ENCODE results near the gene GRM1. TPM values are rescaled to one million over a fixed set of nuclear protein-coding genes. Genes with fewer than 3 reads are reported as not detected.

GRM1 gene
- total and polyA plus RNA-seq, 2 of the 4 experiments (the other 2 are of a cell fraction), result not detected

DNA sequence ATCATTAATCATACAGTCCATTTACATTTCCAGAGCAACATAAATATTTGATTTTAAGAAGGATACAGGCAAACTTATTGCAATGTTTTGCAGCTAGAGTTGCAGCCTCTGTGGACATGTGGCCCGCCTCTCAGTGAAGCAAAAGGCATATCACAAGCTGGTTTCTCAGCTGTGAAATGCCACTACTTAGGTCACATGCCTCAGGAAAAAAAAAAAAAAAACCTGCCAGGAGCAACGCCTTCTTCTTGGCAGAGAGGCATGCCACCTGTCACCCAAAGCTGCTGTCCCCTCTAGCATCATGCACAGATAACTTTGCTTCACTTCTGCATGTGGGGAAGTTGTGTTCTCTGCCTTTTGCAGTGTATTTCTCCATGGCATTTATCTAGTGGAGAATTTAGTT, 18.5 kb downstream of the GRM1 start:
- no TSS peak for BruUV-seq (replicated peaks)
- Histone ChIP-seq H3K27ac (ENCODE audit: insufficient read depth, low read length) (no peak overlapping the region), H3K4me3 (ENCODE audit: insufficient read depth, low read depth, low read length) (no peak overlapping the region), H3K4ac (ENCODE audit: low read depth, low read length) (no peak overlapping the region), H3K4me1 (ENCODE audit: control insufficient read depth, insufficient read depth, low read length) (no peaks in the 10 kb centered on the region), H3K9me1 (ENCODE audit: insufficient read depth, low read length) (no peaks in the 10 kb centered on the region), H4K8ac (ENCODE audit: low read depth in 2 of 2, low read length in 2 of 2) (no peak overlapping the region), H4K5ac (ENCODE audit: low read depth, low read length) (no peak overlapping the region), H3K79me1 (ENCODE audit: low read depth in 1 of 2, low read length in 2 of 2) (no peaks in the 10 kb centered on the region), H2AFZ (replicated peaks; ENCODE audit: low read length, poor library complexity) (no peak overlapping the region), H2AK5ac (ENCODE audit: low read depth, low read length) (no peak overlapping the region), H2BK5ac (ENCODE audit: low read depth, low read length, poor library complexity, severe bottlenecking) (no peak overlapping the region), H3K23ac (ENCODE audit: low read depth, low read length) (no peak overlapping the region), H3K18ac (ENCODE audit: low read depth, low read length) (no peak overlapping the region), H3K56ac (ENCODE audit: extremely low read depth, insufficient read depth, low read length) (no peak overlapping the region), H2AK9ac (replicated peaks; ENCODE audit: low read depth, low read length, poor library complexity) (no peak overlapping the region), H2BK120ac (ENCODE audit: low read depth, low read length) (no peak overlapping the region), H3K27me3 (ENCODE audit: control insufficient read depth, insufficient read depth, low read length) (no peaks in the 10 kb centered on the region), H3K9me3 (ENCODE audit: control insufficient read depth, insufficient read depth, low read length) (no peaks in the 10 kb centered on the region), H3K4me2 (ENCODE audit: low read depth, low read length) (no peak overlapping the region), H3K36me3 (ENCODE audit: control insufficient read depth, insufficient read depth, low read length) (no peaks in the 10 kb centered on the region), H3K9ac (ENCODE audit: low read depth, low read length) (no peak overlapping the region), H4K20me1 (ENCODE audit: insufficient read depth, low read length) (no peaks in the 10 kb centered on the region), H2BK15ac (ENCODE audit: low read depth, low read length) (no peak overlapping the region), H4K91ac (ENCODE audit: insufficient read depth, low read depth, low read length) (no peak overlapping the region), H2BK20ac (ENCODE audit: low read depth, low read length) (no peak overlapping the region), H3K14ac (replicated peaks; ENCODE audit: low read depth, low read length) (no peak overlapping the region)
- dilution Hi-C loops (cut with HindIII; ENCODE audit: low sequenced_read_pairs, unreplicated experiment) (no loop called here), intact Hi-C loops (cut with micrococcal nuclease) (no loop called here), in situ Hi-C loops (cut with MboI; ENCODE audit: low sequenced_read_pairs) (no loop called here)
- DNase-seq (no peak), ATAC-seq (ENCODE audit: low read depth) (no peak)
- CTCF ChIA-PET, result no interaction called here
- POLR2A ChIA-PET (ENCODE audit: unreplicated experiment), result no interaction called here
- 60% methylated on average over 1 of the region's 2 CpGs; no CpG with 5 or more reads in 1 of the 2 experiments for WGBS, 2 experiments (ENCODE audit: extremely low coverage in 2 of 2, insufficient read length in 1 of 2)
- no peak for TF ChIP-seq NFE2L2 (IDR thresholded peaks at IDR 0.05; ENCODE audit: low read depth, low read length)
- no peak for TF ChIP-seq CTCF (conservative IDR thresholded peaks at IDR 0.05; ENCODE audit: low read depth, low read length)
- no peak for TF ChIP-seq CEBPB (IDR thresholded peaks at IDR 0.05; ENCODE audit: low read depth, low read length)
- TF ChIP-seq, protein P1, sequence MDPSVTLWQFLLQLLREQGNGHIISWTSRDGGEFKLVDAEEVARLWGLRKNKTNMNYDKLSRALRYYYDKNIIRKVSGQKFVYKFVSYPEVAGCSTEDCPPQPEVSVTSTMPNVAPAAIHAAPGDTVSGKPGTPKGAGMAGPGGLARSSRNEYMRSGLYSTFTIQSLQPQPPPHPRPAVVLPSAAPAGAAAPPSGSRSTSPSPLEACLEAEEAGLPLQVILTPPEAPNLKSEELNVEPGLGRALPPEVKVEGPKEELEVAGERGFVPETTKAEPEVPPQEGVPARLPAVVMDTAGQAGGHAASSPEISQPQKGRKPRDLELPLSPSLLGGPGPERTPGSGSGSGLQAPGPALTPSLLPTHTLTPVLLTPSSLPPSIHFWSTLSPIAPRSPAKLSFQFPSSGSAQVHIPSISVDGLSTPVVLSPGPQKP (IDR thresholded peaks at IDR 0.05; ENCODE audit: borderline replicate concordance, low read depth, low read length), result no peak
- no peak for TF ChIP-seq RAD21 (IDR thresholded peaks at IDR 0.05; ENCODE audit: low read length)
- TF ChIP-seq, protein P2, sequence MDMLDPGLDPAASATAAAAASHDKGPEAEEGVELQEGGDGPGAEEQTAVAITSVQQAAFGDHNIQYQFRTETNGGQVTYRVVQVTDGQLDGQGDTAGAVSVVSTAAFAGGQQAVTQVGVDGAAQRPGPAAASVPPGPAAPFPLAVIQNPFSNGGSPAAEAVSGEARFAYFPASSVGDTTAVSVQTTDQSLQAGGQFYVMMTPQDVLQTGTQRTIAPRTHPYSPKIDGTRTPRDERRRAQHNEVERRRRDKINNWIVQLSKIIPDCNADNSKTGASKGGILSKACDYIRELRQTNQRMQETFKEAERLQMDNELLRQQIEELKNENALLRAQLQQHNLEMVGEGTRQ (IDR thresholded peaks at IDR 0.05; ENCODE audit: low read depth, low read length), result no peak
- TF ChIP-seq POLR2A (IDR thresholded peaks at IDR 0.05; ENCODE audit: low read depth, low read length), result no peak
- TF ChIP-seq MAFK (IDR thresholded peaks at IDR 0.05; ENCODE audit: low read depth, low read length), result no peak
- no peak for TF ChIP-seq BHLHE40 (IDR thresholded peaks at IDR 0.05; ENCODE audit: low read depth, low read length)
- TF ChIP-seq SMC3 (IDR thresholded peaks at IDR 0.05; ENCODE audit: low read depth, low read length), result no peak
- no peak for TF ChIP-seq MAZ (IDR thresholded peaks at IDR 0.05; ENCODE audit: borderline replicate concordance, low read depth, low read length)
- no peak for TF ChIP-seq MXI1 (IDR thresholded peaks at IDR 0.05; ENCODE audit: borderline replicate concordance, low read depth, low read length)
- no peak for TF ChIP-seq FOS (IDR thresholded peaks at IDR 0.05; ENCODE audit: low read depth, low read length)
- no peak for TF ChIP-seq RFX5 (IDR thresholded peaks at IDR 0.05; ENCODE audit: low read depth, low read length)

Data from IMR-90 (cell line).